Fibroblast of pulmonary artery (primary cell): Measurements from ENCODE around the gene NIM1K.

Experiments used
- DNase-seq: peaks from one replicate; pipeline ENCODE4 v3.0.0-alpha.2; 2010; ENCODE audit warnings: low read depth
- H3K4me3 ChIP-seq: replicated peaks from 2 replicates; pipeline ENCODE4 v1.5.1; 2011; ENCODE audit warnings: low read depth, mild to moderate bottlenecking, control low read depth, low read length, moderate library complexity
- CTCF ChIP-seq: IDR thresholded peaks from 2 replicates; pipeline ENCODE4 v1.5.1; 2011; ENCODE audit warnings: mild to moderate bottlenecking, control low read depth, low read length, inconsistent platforms; ENCODE audit errors: missing control alignments

NIM1K gene

GRCh38 chr5:43288269-43288831, 96.3 kb downstream of the NIM1K start:
- DNase-seq: no peak
- H3K4me3 ChIP-seq: no peak overlapping the region
- TF ChIP-seq CTCF: no peak

- TF ChIP-seq CTCF: no peak
- no peak overlapping the region for H3K4me3 ChIP-seq
- no peak for DNase-seq
Measured at GRCh38 chr5:43290726-43291125, 98.7 kb downstream of the NIM1K start.

GRCh38 chr5:43294226-43294625, 102.2 kb downstream of the NIM1K start:
- TF ChIP-seq CTCF: no peak
- DNase-seq: peak; percentile 61

GRCh38 chr5:43295202-43295601, 103.2 kb downstream of the NIM1K start:
- no peak for DNase-seq
- H3K4me3 ChIP-seq: no peak overlapping the region
- no peak for TF ChIP-seq CTCF

More at GRCh38 chr5:43294226-43294625, 102.2 kb downstream of the NIM1K start:
- no peak overlapping the region for H3K4me3 ChIP-seq

GRCh38 chr5:43296835-43297234, 104.8 kb downstream of the NIM1K start:
- H3K4me3 ChIP-seq: no peak overlapping the region
- TF ChIP-seq CTCF: no peak
- no peak for DNase-seq

GRCh38 chr5:43298443-43298842, 106.4 kb downstream of the NIM1K start:
- H3K4me3 ChIP-seq: no peak overlapping the region
- TF ChIP-seq CTCF: no peak

GRCh38 chr5:43300112-43300511, 108.1 kb downstream of the NIM1K start:
- no peak overlapping the region for H3K4me3 ChIP-seq
- no peak for DNase-seq
- no peak for TF ChIP-seq CTCF

More at GRCh38 chr5:43298443-43298842, 106.4 kb downstream of the NIM1K start:
- DNase-seq: no peak
